HG03108 (cell line): ENCODE measurements around the gene RBBP4.

ENCODE experiments used
- ATAC-seq: cut with Tn5 transposase; IDR thresholded peaks from one replicate; pipeline ENCODE4 v1.9.1; 2021; ENCODE audit warnings: moderate library complexity; ENCODE audit not compliant: unreplicated experiment

RBBP4 gene

DNA sequence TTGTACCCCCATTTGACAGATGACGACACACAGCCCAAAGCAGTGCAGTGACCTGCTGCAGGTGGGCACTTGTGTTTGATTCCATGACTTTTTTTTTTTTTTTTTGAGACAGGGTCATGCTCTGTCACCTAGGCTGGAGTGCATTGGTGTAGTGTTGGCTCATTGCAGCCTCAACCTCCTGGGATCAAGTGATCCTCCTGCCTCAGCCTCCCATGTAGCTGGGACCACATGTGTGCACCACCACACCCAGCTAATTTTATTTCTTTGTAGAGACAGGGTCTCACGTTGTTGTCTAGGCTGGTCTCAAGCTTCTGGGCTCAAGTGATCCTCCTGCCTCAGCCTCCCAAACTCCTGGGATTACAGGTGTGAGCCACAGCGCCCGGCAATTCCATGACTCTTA, 66.5 kb downstream of the RBBP4 start:
- ATAC-seq: no peak

DNA sequence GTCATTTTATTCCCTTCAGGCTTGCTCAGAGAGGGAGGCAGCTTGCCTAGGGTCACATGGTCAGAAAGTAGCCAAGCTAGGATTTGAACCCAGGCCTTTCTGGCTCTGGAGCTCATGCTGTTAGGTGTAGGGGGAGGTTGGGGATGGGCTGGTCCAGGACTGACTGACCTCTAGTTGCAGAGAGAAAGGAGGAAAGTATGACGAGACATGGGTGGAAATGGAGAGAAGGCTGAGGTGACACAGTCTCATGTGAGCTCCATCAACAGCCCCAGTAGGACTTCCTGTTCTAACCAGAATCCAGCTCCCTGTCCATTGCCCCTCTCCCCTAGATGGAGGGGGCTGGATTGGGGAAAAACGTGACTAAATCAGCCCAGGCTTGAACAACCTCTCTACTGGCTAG, 67.0 kb downstream of the RBBP4 start:
- ATAC-seq: no peak

DNA sequence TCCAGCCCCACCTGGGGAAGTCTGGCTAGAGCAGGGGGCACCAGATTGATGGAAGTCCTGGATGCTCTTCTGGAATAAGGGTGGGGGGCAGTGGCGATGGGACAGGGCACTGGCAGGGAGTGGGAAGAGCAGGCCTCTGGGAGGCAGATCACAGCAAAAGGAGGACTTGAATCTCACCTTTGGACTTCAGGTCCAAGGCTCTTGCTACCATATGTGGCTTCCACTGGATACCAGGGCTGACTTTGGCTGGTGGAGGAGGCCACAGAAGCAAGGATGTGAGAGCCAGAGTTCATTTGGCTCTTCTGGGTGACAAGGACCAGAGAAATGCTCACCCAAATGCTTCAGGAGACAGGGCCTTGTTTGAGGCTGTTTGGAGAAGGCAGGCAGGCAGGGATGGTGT, 67.5 kb downstream of the RBBP4 start:
- ATAC-seq: no peak

DNA sequence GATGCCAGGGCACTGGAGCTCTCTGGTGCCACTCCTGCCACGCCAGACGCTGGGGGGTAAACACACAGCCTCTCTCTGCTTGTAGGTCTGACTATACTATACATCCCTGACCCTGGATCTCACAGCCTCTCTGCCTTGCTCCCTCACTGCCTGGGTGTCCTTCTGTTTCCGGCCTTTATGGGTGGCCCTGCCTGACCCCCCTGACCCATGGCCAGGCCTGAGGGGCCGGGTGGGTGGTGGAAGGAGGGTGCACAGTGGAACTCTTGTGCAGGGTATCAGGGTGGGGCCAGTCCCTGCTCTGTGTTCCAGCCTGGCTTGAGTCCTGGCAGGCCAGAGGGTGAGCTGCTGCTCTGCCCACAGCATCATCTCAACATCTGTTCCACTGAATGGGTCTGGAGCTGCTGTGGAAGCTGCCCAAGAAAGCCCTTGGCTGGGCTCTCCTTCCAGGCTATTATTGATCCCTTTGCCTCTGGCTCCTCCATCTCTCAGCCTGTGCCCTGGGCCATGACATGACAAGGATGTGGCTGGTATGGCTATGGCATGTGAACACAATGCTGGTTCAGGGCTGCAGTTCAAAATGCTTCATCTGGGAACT, 68.8 kb downstream of the RBBP4 start:
- ATAC-seq: no peak

DNA sequence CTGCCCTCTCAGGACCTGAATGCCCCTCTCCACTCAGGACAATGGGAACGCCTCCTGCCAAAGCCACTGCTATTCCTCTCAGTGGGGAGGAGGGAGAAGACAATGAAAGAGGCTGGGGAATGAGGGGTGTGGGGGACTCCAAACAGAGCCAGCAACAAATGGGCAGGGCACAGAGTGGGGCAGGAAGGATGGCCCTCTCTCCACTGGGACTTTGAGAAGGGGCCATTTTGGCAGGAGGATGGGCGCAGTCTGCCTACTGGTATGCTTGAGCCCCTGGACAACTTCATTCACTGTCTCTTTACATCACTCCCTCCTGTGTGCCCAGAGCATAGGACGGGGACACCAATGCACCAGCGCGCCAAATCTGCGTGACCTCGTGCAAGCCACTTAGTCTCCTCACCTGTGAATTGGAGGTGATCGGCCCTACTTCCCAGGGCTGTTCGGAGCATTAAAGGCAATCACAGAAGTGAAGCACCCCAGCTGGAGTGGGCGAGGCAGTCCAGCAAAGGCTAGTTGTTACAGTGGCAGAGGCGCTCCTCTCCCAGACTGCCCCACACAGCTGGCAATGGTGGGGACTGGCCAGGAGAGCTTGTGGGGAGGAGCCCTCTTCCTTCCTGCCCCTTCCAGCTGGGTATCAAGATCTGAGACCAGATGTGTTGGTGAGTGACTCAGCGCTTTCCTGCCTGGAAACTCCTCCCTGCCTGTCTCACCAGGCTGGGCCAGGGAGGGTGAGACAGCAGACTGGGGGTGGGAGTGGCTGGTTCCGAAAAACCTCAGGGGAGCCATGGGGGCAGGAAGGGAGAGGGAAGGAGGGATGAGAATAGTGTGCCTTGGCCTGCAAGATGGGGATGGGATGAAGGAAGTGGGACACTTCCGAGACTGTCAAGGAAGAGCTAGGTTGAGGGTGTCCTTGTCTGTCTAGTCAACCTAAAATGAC, 73.9 kb downstream of the RBBP4 start:
- no peak for ATAC-seq

DNA sequence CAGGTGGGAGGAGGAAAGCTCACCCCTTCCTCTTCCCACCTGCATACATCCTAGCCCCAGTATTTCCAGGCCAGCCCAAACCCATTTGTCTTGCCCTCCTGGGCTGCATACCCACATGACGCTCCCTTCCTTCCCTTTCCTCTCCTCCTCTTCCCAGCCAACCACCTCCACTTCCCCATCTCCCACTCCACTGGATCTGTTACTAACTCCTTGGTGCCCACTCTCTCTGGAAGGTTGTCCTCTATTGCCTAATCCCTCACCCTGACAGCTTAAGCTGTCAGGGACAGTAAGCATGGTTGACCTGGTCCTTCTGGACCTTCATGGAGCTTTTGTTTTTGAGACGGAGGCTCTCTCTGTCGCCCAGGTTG, 74.6 kb downstream of the RBBP4 start:
- ATAC-seq: no peak

DNA sequence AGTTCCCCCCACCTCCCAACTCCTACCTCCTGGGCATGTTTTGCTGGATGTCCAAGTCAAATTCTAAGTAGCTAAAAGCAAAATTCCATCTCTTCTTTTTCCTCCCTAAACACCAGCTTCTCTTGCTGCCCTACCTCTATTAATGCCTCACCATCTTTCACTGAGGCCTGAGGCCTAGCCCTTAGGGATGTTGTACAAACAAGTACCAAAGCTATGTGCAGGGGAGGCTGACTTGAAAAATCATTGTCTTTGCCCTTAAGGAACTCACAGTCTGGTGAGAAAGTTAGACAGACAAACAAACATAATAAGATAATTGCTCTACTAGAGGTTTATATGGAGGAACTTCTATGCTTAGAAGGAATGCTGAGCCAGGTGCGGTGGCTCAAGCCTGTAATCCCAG, 76.9 kb downstream of the RBBP4 start:
- no peak for ATAC-seq

DNA sequence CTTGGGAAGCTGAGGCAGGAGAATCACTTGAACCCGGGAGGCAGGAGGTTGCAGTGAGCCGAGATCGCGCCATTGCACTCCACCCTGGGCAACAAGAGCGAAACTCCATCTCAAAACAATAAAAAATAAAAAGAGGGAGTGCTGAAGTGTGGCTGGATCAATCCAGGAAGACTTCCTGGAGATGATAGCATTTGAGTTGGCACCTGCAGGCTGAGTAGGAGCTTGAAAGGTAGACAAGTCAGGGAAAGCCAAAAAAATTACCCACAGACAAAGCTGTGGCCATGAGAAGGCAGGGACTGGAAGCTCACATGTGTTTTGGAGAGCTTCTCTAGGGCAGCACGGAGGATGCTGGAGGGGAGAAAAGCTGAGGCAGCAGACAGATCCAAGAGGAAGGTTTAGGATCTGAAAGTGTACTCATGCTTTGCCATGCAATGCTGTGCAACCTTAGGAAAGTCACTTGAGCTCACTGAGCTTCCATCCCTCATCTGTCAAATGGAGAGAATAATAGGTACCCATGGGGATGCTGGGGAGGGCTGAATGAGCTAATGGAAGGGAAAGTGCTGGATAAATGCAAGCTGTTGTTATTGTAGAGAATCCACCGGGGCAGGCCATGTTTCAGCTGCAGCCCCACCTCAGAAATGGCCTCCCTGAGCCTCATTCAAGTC, 77.5 kb downstream of the RBBP4 start:
- ATAC-seq: no peak

DNA sequence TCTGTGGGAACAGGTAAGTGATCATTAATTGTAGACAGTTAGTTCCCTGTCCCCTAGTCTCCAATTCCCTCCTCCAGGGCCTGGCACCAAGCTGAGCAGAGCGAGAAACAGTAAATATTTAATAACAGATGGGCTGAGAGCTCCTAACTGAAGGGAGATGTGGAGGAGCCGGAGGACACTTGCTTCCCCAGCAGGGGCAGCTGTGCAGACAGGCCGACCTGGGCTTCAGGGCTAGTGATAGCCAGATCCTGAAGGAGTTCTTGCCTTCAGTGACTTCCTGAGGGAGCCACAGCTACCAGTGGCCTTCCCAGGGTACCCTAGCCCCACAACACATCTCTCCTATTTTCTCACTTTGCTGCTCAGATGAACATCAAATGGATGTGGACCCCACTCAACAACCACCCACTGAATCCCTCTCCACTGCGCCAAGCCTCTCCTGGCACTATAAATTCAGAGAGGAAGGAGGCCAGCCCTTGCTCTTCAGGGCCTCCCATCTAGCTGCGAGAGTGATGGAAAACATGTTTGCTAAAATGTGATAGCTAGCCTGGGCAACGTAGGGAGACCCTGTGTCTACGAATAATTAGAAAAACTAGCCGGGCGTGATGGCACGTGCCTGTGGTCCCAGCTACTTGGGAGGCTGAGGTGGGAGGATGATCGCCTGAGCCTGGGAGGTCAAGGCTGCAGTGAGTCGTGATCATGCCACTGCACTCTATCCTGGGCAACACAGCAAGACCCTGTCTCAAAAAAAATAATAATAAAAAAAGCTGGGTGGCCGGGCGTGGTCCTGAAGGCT, 78.4 kb downstream of the RBBP4 start:
- no peak for ATAC-seq

DNA sequence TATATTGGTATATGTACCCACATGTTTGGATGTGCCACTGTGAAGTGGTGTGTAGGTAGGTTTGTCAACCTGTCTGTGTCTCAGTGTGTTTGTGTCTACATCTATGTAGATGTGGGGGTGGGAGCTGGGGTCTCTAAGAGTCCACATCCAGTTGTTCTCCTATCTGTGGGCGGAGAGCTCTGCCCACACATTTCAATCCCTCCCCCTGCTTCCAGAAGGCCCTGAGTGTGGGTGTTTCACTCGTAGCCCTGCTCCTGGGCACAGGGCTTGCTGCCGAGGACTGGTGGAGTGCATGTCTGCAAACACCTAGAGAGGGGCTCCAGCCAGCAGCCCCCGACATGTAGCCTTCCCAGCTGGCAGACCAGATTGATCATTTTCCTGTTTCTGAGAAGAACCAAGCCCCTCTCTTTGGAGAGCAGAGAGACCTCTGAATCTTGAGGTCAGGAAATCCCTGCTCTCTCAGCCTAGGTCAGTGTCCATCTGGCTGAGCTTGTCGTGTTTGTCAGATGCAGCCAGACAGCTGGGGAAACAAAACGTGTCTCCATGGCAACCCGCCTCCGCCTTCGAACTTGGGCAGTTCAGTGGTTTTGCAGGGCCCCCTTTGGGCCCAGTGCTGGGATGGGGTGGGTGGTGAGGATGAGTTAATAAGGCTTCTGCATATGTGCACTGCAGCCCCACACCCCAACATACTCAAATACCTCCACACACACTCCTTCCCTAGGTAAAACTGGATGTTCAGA, 82.7 kb downstream of the RBBP4 start:
- no peak for ATAC-seq
